ENCODE data around the gene LRRC61.
"Not testable (repeated sequence)": the region's sequence is repeated elsewhere in the genome, so short reads cannot be mapped to it uniquely, and the experiment has no call there.

The LRRC61 gene

DNA sequence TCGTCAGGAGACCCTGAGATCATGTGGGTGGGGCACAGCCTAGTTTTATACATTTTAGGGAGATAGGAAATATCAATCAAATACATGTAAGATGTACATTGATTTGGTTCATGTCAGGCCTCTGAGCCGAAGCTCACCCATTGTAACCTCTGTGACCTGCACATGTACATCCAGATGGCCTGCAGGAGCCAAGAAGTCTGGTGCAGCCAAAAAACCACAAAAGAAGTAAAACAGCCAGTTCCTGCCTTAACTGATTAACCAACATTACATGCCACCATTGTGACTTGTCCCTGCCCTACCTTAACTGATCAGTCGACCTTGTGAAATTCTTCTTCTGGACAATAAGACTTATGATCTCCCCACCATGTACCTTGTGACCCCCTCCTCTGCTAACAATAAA is 16.0 kb upstream of the LRRC61 start:
- DNase-seq (ENCODE audit: low read depth): no peak

DNA sequence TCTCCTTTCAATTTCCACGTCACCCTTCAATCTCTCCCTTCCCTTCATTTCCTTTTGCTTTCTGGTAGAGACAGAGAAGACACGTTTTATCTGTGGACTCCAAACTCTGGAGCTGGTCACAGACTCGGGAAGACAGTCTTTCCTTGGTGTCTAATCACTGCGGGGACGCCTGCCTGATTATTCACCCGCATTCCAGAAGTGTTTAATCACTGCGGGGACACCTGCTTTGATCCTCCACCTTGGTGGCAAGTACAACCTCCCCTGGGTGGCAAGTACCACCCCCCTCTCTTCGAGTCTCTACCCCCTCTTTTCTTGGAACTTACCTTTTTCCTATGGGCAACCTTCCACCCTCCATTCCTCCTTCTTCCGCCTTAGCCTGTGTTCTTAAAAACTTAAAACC is 15.3 kb upstream of the LRRC61 start:
- DNase-seq (ENCODE audit: low read depth): no peak

DNA sequence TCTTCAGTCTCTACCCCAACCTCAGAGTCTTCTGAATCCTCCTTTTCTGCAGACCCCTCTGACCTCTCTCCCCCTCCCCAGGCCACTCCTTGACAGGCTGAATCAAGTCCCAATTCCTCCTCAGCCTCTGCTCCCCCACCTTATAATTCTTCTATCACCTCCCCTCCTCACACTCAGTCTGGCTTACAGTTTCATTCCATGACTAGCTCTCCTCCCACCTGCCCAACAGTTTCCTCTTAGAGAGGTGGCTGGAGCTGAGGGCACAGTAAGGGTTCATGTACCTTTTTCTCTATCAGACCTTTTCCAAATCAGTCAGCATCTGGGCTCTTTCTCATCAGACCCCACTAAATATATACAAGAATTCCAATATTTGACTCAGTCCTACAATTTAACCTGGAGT is 14.6 kb upstream of the LRRC61 start:
- no peak for DNase-seq (ENCODE audit: low read depth)

DNA sequence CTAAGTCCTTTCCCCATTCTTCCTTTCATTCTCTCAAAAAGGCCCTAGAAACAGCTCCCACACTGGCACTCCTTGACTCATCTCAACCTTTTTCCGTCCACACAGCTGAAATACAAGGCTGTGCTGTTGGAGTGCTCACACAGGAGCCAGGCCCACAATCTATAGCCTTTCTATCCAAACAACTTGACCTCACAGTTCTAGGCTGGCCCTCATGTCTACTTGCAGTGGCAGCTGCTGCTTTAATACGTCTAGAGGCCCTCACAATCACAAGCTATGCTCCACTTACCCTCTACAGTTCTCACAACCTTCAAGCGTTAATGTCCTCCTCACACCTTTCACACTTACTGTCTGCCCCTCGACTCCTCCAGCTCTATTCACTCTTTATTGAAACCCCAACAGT is 12.0 kb upstream of the LRRC61 start:
- DNase-seq (ENCODE audit: low read depth): no peak

DNA sequence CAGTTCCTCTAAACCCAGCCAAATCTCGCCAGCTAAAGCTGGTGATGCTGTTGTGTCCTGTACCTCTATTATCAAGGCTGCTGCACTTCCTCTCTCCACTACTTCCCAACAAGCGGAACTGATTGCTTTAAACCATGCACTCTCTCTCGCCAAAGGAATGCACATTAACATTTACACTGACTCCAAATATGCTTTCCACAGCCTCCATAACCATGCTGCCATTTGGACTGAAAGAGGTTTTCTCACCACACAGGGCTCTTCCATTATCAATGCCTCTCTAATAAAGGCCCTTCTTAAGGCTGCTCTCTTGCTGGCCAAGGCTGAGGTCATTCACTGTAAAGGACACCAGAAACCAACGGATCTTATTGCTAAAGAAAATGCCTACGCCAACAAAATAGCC is 11.4 kb upstream of the LRRC61 start:
- no peak for DNase-seq (ENCODE audit: low read depth)

DNA sequence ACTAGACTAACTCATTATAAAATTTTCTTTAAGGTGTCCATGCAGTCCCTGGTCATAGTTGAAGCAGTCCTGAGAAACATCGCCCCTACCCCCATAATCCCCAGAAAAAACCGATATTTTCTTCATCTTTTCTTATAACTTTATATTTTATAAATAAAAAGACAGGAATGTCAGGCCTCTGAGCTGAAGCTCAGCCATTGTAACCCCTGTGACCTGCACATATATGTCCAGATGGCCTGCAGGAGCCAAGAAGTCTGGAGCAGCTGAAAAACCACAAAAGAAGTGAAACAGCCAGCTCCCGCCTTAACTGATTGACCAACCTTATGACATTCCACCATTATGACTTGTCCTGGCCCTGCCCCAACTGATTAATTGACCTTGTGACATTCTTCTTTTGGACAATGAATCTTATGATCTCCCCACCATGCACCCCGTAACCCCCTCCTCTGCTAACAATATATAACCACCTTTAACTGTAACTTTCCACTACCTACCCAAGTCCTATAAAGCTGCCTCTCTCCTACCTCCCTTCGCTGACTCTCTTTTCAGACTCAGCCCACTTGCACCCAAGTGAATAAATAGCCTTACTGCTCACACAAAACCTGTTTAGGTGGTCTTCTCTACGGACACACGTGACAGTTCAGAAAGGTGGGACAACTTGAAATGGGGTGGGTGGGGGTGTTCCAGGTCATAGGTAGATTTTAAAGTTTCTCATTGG is 10.3 kb upstream of the LRRC61 start:
- DNase-seq (ENCODE audit: low read depth): not testable (repeated sequence)

DNA sequence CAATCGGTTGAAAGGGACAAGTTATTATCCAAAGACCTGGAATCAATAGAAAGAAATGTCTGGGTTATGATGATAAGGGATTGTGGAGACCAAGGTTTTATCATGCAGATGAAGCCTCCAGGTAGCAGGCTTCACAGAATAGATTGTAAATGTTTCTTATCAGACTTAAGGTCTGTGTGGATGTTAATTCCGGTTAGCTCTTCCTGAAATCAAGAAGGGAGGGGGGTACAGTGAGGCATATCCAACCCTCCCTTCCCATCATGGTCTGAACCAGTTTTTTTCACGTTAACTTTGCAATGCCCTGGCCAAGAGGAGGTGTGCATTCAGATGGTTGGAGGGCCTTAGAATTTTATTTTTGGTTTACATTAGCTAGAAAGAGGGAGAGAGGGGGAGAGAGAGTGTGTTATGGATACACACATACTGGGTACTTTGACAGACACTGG is 9.8 kb upstream of the LRRC61 start:
- DNase-seq (ENCODE audit: low read depth): no peak

DNA sequence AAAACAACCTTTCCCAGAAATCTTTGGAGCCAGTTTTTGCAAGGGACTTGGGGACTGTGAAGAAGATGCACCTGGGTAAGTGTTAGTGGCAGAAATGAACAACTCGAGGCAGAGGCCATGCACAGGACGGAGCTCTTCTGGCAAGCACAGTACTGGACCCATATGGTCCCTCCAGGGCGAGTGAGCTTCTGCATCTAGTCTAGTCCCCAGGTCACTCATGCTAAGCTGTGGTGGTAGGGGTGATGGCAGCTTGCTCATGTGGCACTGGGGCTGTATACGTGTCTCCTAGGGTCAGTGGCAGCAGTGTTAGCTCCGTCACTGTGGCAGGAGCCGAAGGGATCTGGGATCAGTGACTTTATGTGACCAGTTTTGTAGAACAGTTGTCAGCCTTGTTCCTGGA is 9.3 kb upstream of the LRRC61 start:
- no peak for DNase-seq (ENCODE audit: low read depth)

DNA sequence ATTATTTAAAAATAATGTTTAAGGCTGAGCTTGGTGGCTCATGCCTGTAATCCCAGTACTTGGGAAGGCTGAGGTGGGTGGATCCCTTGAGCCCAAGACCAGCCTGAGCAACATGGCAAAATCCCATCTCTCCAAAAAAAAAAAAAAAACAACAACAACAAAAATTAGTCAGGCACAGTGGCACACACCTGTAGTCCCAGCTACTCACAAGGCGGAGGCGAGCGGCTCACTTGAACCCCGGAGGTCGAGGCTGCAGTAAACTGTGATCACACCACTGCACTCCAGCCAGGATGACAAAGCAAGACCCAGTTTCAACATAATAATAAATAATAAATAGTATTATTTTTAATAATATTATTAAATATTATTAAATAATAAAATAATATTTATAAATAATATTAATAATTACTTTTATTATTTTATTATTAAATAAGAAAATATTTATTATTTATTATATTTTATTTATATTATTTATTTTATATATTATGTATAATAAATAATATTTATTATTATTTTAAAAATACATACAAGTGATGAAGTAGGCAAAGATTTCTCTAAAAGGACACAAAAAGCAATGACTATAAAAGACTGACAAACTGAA is 8.4 kb upstream of the LRRC61 start:
- no peak for DNase-seq (ENCODE audit: low read depth)

DNA sequence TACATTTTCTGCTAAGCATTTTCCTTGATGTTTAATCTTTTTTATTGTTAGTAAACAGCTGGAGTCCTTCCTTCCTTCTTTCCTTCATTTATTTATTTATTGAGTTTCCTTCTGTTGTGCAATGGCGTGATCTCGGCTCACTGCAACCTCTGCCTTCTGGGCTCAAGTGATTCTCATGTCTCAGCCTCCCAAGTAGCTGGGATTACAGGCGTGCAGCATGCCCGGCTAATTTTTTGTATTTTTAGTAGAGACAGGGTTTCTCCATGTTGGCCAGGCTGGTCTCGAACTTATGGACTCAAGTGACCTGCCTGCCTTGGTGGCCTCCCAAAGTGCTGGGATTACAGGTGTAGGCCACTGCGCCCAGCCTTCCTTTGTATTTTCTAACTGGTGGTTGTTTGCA is 6.2 kb upstream of the LRRC61 start:
- DNase-seq (ENCODE audit: low read depth): not testable (repeated sequence)

DNA sequence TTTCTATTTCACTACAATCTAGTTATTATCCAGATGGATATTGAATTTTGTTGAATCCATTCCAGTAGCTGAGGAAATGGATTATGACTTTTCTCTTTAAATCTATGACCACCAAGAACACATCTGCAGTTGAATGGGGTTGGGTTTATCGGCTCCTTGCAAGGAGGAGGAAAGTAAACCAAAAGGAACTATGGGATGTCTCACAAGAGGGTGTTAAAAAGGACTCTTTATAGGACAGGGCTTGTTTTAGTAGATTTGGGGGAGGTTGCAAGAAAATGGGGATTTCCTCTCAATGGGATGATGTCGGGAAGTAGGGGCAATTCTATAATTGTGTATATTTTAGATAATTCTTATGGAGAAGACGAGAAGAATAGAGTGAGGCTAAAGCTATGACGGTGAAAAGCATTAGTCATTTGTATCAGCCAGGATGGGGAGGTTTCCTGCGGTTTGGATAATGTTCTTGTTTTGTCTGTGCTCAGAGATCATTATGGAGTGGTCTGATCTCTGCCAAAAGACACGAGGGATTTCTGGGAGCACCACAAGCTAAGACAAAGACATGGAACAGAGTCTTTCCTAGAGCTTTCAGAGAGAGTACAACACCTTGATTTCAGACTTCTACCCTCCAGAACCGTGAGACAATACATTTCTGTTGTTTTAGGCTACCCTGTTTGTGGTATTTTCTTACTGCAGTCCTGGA is 5.3 kb upstream of the LRRC61 start:
- DNase-seq (ENCODE audit: low read depth): no peak

DNA sequence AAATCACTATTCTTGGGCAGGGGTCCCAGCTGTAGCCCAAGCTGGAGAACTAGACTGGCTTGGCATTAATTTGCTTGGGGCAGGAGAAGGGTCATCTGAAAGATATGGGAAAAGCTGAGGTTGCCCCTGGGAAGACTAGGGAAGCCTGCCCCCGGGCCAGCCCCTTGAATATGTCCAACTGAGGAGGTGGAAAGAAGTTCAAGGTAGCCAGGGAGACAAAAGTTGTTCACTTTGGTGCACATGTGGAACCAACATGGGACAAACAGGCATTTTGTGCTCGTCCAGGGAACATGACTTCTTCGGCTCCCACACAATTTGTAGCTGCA is 1.4 kb upstream of the LRRC61 start:
- no peak for DNase-seq (ENCODE audit: low read depth)

DNA sequence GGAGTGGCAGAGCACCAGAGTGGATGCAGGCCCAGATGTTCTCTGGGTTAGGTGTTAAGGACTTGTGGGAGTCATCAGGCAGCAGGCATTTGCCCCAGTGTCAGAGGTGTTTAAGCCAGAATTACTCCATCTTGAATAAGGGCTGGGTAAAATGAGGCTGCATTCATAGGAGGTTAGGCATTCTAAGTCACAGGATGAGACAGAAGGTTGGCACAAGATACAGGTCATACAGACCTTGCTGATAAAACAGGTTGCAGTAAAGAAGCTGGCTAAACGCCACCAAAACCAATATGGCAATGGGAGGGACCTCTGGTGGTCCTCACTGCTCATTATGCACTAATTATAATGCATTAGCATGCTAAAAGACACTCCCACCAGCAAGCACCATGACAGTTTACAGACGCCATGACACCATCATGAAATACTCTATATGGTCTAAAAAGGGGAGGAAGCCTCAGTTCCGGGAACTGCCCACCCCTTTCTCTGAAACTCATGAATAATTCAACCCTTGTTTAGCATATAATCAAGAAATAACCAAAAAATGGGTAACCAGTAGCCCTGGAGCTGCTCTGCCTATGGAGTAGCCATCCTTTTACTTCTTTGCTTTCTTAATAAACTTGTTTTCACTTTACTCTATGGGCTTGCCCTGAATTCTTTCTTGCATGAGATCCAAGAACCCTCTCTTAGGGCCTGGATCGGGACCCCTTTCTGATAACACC is 882 bp upstream of the LRRC61 start:
- DNase-seq (ENCODE audit: low read depth): peak; percentile 25

DNA sequence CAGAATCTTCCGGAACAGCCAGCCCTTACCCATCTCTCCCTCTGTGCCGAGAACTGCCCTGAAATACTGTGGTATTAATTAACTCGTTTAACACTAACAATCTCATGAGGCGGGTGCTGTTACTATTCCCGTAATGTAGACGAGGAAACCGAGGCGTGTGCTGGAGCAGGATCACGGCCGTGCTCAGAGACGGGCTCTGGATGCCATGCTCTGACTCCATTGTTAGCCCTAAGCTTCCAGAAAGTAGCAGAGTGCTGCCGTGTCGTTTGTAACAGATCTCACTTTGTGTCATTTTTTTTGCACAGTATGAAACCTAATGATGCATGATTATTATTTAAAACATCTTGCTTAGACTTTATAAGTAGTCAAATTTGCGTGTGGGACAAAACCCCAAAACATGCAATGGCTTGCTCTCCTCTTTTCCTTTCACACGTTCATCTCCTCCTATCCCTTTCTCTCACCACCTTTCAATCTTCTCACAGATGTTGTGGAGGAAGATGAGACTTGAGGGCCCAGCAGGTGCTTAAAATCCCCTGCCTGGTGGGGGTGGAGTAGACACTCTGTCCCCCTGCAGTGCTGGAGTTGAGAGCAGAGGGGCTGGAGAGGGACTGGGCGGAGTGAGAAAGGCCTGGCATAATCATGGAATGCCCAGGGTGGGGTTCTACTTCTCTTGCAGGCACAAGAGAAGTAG is 672 bp downstream of the LRRC61 start:
- no peak for DNase-seq (ENCODE audit: low read depth)

DNA sequence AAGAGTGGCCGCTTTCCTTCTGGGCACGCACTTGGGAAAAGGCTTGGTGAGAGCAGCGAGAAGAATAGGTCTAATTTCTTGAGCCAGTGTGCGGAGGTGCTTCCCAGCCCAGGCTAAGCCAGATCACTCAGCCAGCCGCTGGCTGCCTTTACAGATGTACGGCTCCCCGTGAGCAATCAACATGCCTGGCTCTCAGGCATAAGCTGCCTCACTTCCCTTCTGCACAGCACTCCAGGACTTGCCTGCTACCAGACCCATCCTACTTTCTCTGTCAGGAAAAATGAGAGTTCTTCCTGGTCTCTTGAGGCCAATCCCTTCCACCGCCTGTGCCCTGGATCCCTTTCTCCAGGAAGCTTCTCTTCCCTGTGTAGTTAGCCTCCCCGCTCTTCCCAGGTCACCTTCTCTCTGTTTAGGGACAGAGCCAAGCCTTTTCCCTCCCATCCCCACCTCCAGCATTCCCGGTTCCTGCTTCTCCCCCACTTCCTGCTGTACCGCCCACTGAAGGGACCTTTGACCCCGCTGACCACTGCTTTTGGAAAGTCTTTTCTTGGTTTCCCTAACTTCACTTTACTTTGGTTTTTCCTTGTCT is 1.3 kb downstream of the LRRC61 start:
- no peak for DNase-seq (ENCODE audit: low read depth)

DNA sequence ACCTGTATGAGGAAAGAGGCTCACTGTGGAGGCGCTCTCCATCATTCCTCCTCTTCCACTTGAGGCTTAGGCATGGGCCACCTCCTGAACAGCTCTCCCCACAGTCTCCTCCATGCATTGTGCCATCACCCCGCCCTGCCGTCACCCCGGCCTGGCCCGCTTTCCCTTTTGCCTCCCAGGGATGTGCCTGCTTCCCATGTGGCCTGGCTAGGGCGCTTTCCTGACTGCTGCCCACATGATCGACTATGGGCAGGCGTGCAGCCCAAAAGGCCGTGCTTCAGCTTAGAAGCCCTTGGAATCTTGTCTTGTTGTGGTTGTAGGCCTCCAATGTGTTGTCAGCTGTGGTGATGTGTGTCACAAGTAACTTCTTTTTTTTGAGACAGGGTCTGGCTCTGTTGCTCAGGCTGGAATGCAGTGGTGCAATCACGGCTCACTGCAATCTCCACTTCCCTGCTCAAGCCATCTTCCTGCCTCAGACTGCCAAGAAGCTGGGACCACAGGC is 2.0 kb downstream of the LRRC61 start:
- no peak for DNase-seq (ENCODE audit: low read depth)

DNA sequence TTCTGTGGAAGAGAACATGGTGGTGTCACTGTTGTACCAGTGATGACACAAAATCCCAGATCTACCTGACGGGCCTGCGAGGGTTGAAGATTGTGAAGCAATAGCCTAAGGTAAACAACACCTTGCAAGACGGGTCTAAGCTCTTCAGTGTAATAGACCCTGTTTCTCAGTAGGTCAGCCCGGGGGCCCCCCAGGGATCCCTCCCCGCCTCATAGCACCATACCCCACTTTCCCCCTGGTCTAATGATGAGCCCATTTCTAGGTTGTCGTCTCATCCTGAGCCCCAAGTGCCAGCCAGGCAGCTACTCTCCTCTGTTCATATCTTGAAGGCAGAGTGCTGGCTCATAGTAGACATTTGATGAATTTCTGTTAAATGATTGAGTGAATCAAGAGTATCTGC is 2.7 kb downstream of the LRRC61 start:
- DNase-seq (ENCODE audit: low read depth): no peak

DNA sequence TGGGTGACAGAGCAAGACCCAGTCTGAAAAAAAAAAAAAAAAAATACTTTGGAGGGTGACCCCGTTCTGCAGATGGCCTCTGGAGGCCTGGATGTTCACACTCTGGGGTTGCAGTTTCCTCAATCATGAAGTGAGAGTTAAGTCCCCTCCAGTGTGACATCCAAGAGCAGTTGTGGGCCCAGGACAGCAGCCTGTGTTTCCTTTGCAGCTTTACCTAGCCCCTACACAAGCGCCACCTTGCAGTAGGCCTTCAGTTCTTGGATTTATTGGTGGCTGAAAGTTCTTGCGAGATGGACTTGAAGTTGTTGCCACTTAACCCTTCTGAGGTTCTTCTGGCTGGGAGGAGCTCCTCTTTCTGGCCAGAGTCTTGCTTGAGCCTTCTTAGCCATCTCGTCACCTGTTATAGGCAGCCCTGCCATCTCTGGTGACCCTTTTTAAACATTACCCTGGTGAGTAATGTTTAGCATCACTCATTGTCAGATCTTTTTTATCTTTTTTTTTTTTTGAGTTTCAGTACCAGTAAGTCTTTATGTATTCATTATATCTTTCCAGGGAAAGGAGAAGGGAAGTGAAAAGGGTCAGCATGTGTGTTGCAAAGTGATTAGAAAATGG is 3.6 kb downstream of the LRRC61 start:
- no peak for DNase-seq (ENCODE audit: low read depth)

DNA sequence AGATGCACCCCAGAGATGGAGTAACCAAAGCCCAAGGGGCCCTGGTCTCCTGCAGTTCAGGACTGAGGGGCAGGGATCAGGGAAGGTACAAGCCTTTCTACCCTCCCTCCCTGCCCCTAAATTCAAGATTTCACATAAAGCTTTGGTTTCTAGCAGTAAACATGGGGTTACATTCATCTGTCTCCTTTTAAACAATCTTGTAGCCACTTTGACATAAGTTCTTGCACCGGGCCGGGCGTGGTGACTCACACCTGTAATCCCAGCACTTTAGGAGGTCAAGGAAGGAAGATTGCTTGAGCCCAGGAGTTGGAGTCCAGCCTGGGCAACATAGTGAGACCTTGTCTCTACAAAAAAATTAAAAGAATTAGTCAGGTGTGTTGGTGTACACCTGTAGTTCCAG is 4.2 kb downstream of the LRRC61 start:
- no peak for DNase-seq (ENCODE audit: low read depth)

DNA sequence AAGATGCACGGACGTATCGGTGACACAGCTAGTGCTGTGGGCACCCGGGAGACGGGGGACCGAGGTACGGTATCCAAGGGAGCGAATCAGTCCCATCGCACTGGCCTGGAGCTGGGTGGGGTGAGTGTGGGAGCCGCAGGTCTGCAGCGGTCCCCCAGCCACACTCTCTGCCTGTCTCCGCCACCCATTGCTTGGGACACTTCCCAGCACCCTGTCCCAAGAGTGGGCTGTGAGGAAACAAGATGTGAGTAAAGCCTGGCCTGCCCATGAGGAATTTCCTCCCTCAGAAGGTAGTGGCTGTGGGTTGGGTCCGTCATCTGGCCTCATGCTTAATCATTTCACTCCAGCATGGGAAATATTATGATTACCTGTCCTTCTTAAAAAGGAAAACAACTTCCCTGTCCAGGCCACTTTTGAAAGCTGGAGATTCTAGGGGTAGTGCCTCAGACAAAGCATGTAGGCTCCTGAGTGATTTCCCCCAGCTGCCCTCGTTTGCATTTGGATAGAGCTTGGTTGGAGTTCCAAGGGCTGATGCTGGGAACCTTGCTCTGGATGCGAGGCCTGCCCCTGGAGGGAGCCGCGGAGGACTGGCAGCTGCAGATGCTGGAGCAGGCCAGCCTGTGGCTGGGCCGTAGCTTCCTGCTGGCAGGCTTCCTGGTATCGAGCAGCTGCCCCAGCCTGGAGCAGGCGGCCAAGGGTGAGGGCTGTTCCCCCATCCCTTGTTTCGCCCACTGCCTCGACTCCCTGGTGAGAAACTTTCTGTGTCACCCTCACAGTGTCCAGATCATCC is 6.4 kb downstream of the LRRC61 start:
- DNase-seq (ENCODE audit: low read depth): no peak
